CD4-positive, alpha-beta memory T cell (primary cell): Measurements from ENCODE around the gene TENT4A. TPM values are rescaled to one million over a fixed set of nuclear protein-coding genes. Genes with fewer than 3 reads are reported as not detected.

ENCODE experiments used
- CTCF ChIA-PET: fragments of 350-600 bp; sonication (Branson Sonifier 250); formaldehyde crosslinking; loops from one replicate; lab custom pipeline; 2021; ENCODE audit warnings: inconsistent platforms; ENCODE audit not compliant: partially characterized antibody; lab: Charles Lee
- POLR2A ChIA-PET: fragments of 350-600 bp; sonication (Branson Sonifier 250); formaldehyde crosslinking; loops from one replicate; lab custom pipeline; 2021; ENCODE audit not compliant: partially characterized antibody; lab: Charles Lee
- DNase-seq, 5 donors: peaks; one replicate each; pipeline versions ENCODE4 v3.0.0 to v3.0.0-alpha.2; 2020 to 2022; ENCODE audit warnings: mixed read lengths in 1 of 5
- H3K27ac ChIP-seq: one replicate; pipeline ENCODE4 v1.7.0; 2013; ENCODE audit warnings: low read depth, low read length
- H3K27me3 ChIP-seq: 2 replicates; pipeline ENCODE4 v1.7.0; 2013; ENCODE audit warnings: mild to moderate bottlenecking, low read length, moderate library complexity; ENCODE audit not compliant: insufficient read depth
- H3K36me3 ChIP-seq: 2 replicates; pipeline ENCODE4 v1.7.0; 2013; ENCODE audit warnings: mild to moderate bottlenecking, low read length, moderate library complexity; ENCODE audit not compliant: insufficient read depth
- H3K4me1 ChIP-seq: 2 replicates; pipeline ENCODE4 v1.7.0; 2013; ENCODE audit warnings: mild to moderate bottlenecking, low read length, moderate library complexity; ENCODE audit not compliant: insufficient read depth
- H3K4me3 ChIP-seq, 2 donors: one replicate each; pipeline ENCODE4 v1.7.0; 2013; ENCODE audit warnings: low read length in 2 of 2, mild to moderate bottlenecking in 1 of 2
- H3K9me3 ChIP-seq, 2 donors: one replicate each; pipeline ENCODE4 v1.7.0; 2013; ENCODE audit warnings: low read length in 2 of 2, control low read depth in 1 of 2; ENCODE audit not compliant: control insufficient read depth in 1 of 2
- H3K27ac Mint-ChIP-seq, 7 donors: one replicate each; pipeline ENCODE4 v1.8.0; 2020 to 2021; ENCODE audit warnings: mixed read lengths in 7 of 7, mild to moderate bottlenecking in 6 of 7, inconsistent platforms in 3 of 7, moderate library complexity in 3 of 7
- H3K27me3 Mint-ChIP-seq, 2 donors: one replicate each; pipeline ENCODE4 v1.8.0; 2020 to 2021; ENCODE audit warnings: mixed read lengths in 2 of 2
- H3K36me3 Mint-ChIP-seq, 2 donors: one replicate each; pipeline ENCODE4 v1.8.0; 2020 to 2021; ENCODE audit warnings: mixed read lengths in 2 of 2, inconsistent platforms in 1 of 2, mild to moderate bottlenecking in 1 of 2
- H3K4me1 Mint-ChIP-seq, 4 donors: one replicate each; pipeline ENCODE4 v1.8.0; 2020 to 2021; ENCODE audit warnings: mixed read lengths in 4 of 4, mild to moderate bottlenecking in 1 of 4
- H3K4me3 Mint-ChIP-seq, 8 donors: one replicate each; pipeline ENCODE4 v1.8.0; 2020 to 2021; ENCODE audit warnings: mixed read lengths in 8 of 8, mild to moderate bottlenecking in 7 of 8, moderate library complexity in 6 of 8, inconsistent platforms in 3 of 8
- H3K9me3 Mint-ChIP-seq, 8 donors: one replicate each; pipeline ENCODE4 v1.8.0; 2020 to 2021; ENCODE audit warnings: mixed read lengths in 8 of 8, mild to moderate bottlenecking in 5 of 8, inconsistent platforms in 3 of 8, moderate library complexity in 1 of 8
- intact Hi-C: fragments of 100-400 bp; cut with micrococcal nuclease; formaldehyde crosslinking; loops from one replicate; pipeline ENCODE4 v1.15.1; 2023
- polyA plus RNA-seq, 2 donors: library from polyadenylated mRNA; unstranded; fragments of 300-500 nt; fragmentation: Illumina TruSeq; gene quantifications; one replicate each; pipeline ENCODE4 v1.2.3, GENCODE V29; 2021
- total RNA-seq, 2 experiments: library from RNA; stranded (reverse); gene quantifications; one replicate each; pipeline ENCODE4 v1.2.3, GENCODE V29; 2021

The TENT4A gene
- total and polyA plus RNA-seq, 4 experiments from 2014 or later, result 0.55 to 49.1 (median 23.4) TPM

- H3K27me3 Mint-ChIP-seq, result peaks cover 13 to 14% of the 10 kb centered on the region in 2 donors
- H3K36me3 Mint-ChIP-seq, result no peaks in the 10 kb centered on the region
- ChIA-PET POLR2A (no interaction called here), CTCF (interaction anchor here (0.9 kb wide), 1 partner anchor 37 kb away, joined by 3 read pairs; no protein-coding TSS in a partner anchor)
- no peaks in the 10 kb centered on the region for H3K4me1 ChIP-seq
- H3K4me3 ChIP-seq, result no peak overlapping the region
- intact Hi-C loops, result no loop called here
- no peaks in the 10 kb centered on the region for H3K36me3 ChIP-seq
- no peaks in the 10 kb centered on the region for H3K9me3 Mint-ChIP-seq
- no peaks in the 10 kb centered on the region for H3K27me3 ChIP-seq
- H3K27ac Mint-ChIP-seq, result peak overlapping the region in 1 of 7 donors; percentile 17
- H3K27ac ChIP-seq, result no peak overlapping the region
- DNase-seq, result no peak
- H3K9me3 ChIP-seq, result no peaks in the 10 kb centered on the region
- peaks cover 0 to 1% (median 0%) of the 10 kb centered on the region in 4 donors for H3K4me1 Mint-ChIP-seq
- H3K4me3 Mint-ChIP-seq, result peak overlapping the region in 2 of 8 donors; percentile 27 to 41
Observed at GRCh38 chr5:6705088-6705487, 8.1 kb upstream of the TENT4A start.

GRCh38 chr5:6705959-6706358 is 7.3 kb upstream of the TENT4A start:
- peaks cover 0 to 1% (median under 1%) of the 10 kb centered on the region in 4 donors for H3K4me1 Mint-ChIP-seq
- H3K4me3 Mint-ChIP-seq, result no peak overlapping the region
- Histone ChIP-seq H3K27me3 (no peaks in the 10 kb centered on the region), H3K4me1 (no peaks in the 10 kb centered on the region), H3K36me3 (no peaks in the 10 kb centered on the region), H3K4me3 (no peak overlapping the region), H3K27ac (no peak overlapping the region), H3K9me3 (no peaks in the 10 kb centered on the region)
- intact Hi-C loops, result no loop called here
- DNase-seq, result no peak
- CTCF ChIA-PET, result no interaction called here
- H3K27ac Mint-ChIP-seq, result no peak overlapping the region
- no peaks in the 10 kb centered on the region for H3K36me3 Mint-ChIP-seq
- peaks cover 5 to 6% of the 10 kb centered on the region in 2 donors for H3K27me3 Mint-ChIP-seq
- no peaks in the 10 kb centered on the region for H3K9me3 Mint-ChIP-seq
- POLR2A ChIA-PET, result no interaction called here

GRCh38 chr5:6707852-6708251 is 5.4 kb upstream of the TENT4A start:
- H3K36me3 Mint-ChIP-seq, result peaks cover 0 to 5% of the 10 kb centered on the region in 2 donors
- H3K27me3 Mint-ChIP-seq, result no peaks in the 10 kb centered on the region
- ChIA-PET POLR2A (interaction anchor here (1.5 kb wide), 1 partner anchor 75 kb away, joined by 3 read pairs; the partner anchor contains the start of genes NSUN2 and SRD5A1), CTCF (no interaction called here)
- no peaks in the 10 kb centered on the region for H3K27me3 ChIP-seq
- no peaks in the 10 kb centered on the region for H3K4me1 ChIP-seq
- peaks cover 4 to 8% (median 6%) of the 10 kb centered on the region in 4 donors for H3K4me1 Mint-ChIP-seq
- H3K4me3 ChIP-seq, result no peak overlapping the region
- H3K27ac ChIP-seq, result no peak overlapping the region
- no peaks in the 10 kb centered on the region for H3K9me3 Mint-ChIP-seq
- peak overlapping the region in 1 of 7 donors; percentile 42 for H3K27ac Mint-ChIP-seq
- no peak for DNase-seq
- no peaks in the 10 kb centered on the region for H3K9me3 ChIP-seq
- no peak overlapping the region for H3K4me3 Mint-ChIP-seq
- no peaks in the 10 kb centered on the region for H3K36me3 ChIP-seq
- intact Hi-C loops, result no loop called here

- no peak overlapping the region for H3K27ac Mint-ChIP-seq
- no peaks in the 10 kb centered on the region for H3K36me3 ChIP-seq
Observed at GRCh38 chr5:6708814-6709213, 4.4 kb upstream of the TENT4A start.

GRCh38 chr5:6710070-6710469 is 3.2 kb upstream of the TENT4A start:
- no peaks in the 10 kb centered on the region for H3K27me3 ChIP-seq
- Mint-ChIP-seq H3K27me3 (no peaks in the 10 kb centered on the region), H3K4me3 (peak overlapping the region in 2 of 8 donors; percentile 3 to 88), H3K36me3 (peaks cover 0 to 9% of the 10 kb centered on the region in 2 donors), H3K9me3 (no peaks in the 10 kb centered on the region), H3K27ac (peak overlapping the region in 1 of 7 donors; percentile 92), H3K4me1 (peaks cover 6 to 12% (median 9%) of the 10 kb centered on the region in 4 donors)
- no peak overlapping the region for H3K4me3 ChIP-seq
- ChIA-PET POLR2A (no interaction called here), CTCF (interaction anchor here (1.2 kb wide), 1 partner anchor 35 kb away, joined by 3 read pairs; no protein-coding TSS in a partner anchor)
- H3K4me1 ChIP-seq, result peaks cover 4% of the 10 kb centered on the region
- H3K9me3 ChIP-seq, result no peaks in the 10 kb centered on the region
- no peak for DNase-seq
- no peaks in the 10 kb centered on the region for H3K36me3 ChIP-seq
- H3K27ac ChIP-seq, result no peak overlapping the region
- intact Hi-C loops, result loop anchor here (5.0 to 10.0 kb wide), 2 partner anchors 1157 to 1215 kb away; partner anchors contain the start of genes FASTKD3 and MTRR

More at GRCh38 chr5:6708814-6709213, 4.4 kb upstream of the TENT4A start:
- ChIA-PET POLR2A (interaction anchor here (1.5 kb wide), 1 partner anchor 76 kb away, joined by 3 read pairs; the partner anchor contains the start of genes NSUN2 and SRD5A1), CTCF (interaction anchor here (1.4 kb wide), 1 partner anchor 13 kb away, joined by 3 read pairs; no protein-coding TSS in a partner anchor)
- Mint-ChIP-seq H3K4me3 (no peak overlapping the region), H3K27me3 (no peaks in the 10 kb centered on the region), H3K4me1 (peaks cover 4 to 8% (median 6%) of the 10 kb centered on the region in 4 donors), H3K9me3 (no peaks in the 10 kb centered on the region), H3K36me3 (peaks cover 0 to 6% of the 10 kb centered on the region in 2 donors)
- intact Hi-C loops, result no loop called here
- no peak for DNase-seq
- H3K9me3 ChIP-seq, result no peaks in the 10 kb centered on the region
- H3K4me1 ChIP-seq, result no peaks in the 10 kb centered on the region
- H3K4me3 ChIP-seq, result no peak overlapping the region
- no peaks in the 10 kb centered on the region for H3K27me3 ChIP-seq
- no peak overlapping the region for H3K27ac ChIP-seq

GRCh38 chr5:6710551-6711318 is 2.5 kb upstream of the TENT4A start:
- DNase-seq, result no peak
- H3K9me3 Mint-ChIP-seq, result no peaks in the 10 kb centered on the region
- peaks cover 0 to 13% of the 10 kb centered on the region in 2 donors for H3K36me3 Mint-ChIP-seq
- peaks cover 9 to 19% (median 15%) of the 10 kb centered on the region in 4 donors for H3K4me1 Mint-ChIP-seq
- no peaks in the 10 kb centered on the region for H3K9me3 ChIP-seq
- H3K27ac ChIP-seq, result no peak overlapping the region
- ChIA-PET POLR2A (interaction anchor here (2.5 kb wide), 1 partner anchor 78 kb away, joined by 29 read pairs; the partner anchor contains the start of genes NSUN2 and SRD5A1), CTCF (interaction anchor here (1.2 to 1.4 kb wide), 3 partner anchors 24 to 78 kb away, joined by 3 to 4 read pairs (median 4); partner anchors contain the start of genes NSUN2 and SRD5A1)
- H3K27me3 Mint-ChIP-seq, result no peaks in the 10 kb centered on the region
- peak overlapping the region in 5 of 8 donors; percentile 9 to 88 (median 55) for H3K4me3 Mint-ChIP-seq
- no peaks in the 10 kb centered on the region for H3K27me3 ChIP-seq
- H3K27ac Mint-ChIP-seq, result peak overlapping the region in 6 of 7 donors; percentile 17 to 92 (median 42)
- peaks cover 11% of the 10 kb centered on the region for H3K4me1 ChIP-seq
- H3K4me3 ChIP-seq, result no peak overlapping the region
- intact Hi-C loops, result loop anchor here (5.0 to 10.0 kb wide), 2 partner anchors 1157 to 1216 kb away; partner anchors contain the start of genes FASTKD3 and MTRR
- no peaks in the 10 kb centered on the region for H3K36me3 ChIP-seq
